ENCODE measurements around the gene TCEAL5. TPM values are rescaled to one million over a fixed set of nuclear protein-coding genes. Genes with fewer than 3 reads are reported as not detected.

The TCEAL5 gene
- total and polyA plus RNA-seq, 7 donors, result 0.41 to 1.8 (median 1.3) TPM; not detected in 3

- Histone ChIP-seq H3K4me3 (peak overlapping the region; percentile 45 to 66 (median 59)), H3K36me3 (peaks cover 0 to 5% (median 0%) of the 10 kb centered on the region in 4 donors), H3K27ac (peak overlapping the region; percentile 79 to 89 (median 86)), H3K9me3 (no peaks in the 10 kb centered on the region), H3K27me3 (no peaks in the 10 kb centered on the region), H3K4me1 (no peaks in the 10 kb centered on the region)
- 34% methylated on average over 8 of the region's 8 CpGs for WGBS, 2 donors
- intact Hi-C loops (cut with DNase I), result loop anchor here (2.0 to 5.0 kb wide), 2 partner anchors 43 to 74 kb away; no protein-coding TSS in a partner anchor
- DNase-seq, result no peak
- no peak for TF ChIP-seq POLR2A (IDR thresholded peaks at IDR 0.05)
- TF ChIP-seq CTCF (IDR thresholded peaks at IDR 0.05), result no peak
- TF ChIP-seq EP300 (IDR thresholded peaks at IDR 0.05), result no peak
- no peak for TF ChIP-seq POLR2AphosphoS5 (IDR thresholded peaks at IDR 0.05)
Measured at GRCh38 chrX:103253608-103254007, 22.9 kb downstream of the TCEAL5 start.

GRCh38 chrX:103250977-103251376 lies 25.6 kb downstream of the TCEAL5 start:
- no peak overlapping the region for H3K4me3 ChIP-seq
- no peak for DNase-seq
- H3K27ac ChIP-seq, result no peak overlapping the region
- no peaks in the 10 kb centered on the region for H3K9me3 ChIP-seq
- H3K27me3 ChIP-seq, result no peaks in the 10 kb centered on the region
- WGBS, 2 donors, result 48 to 75% methylated on average over 5 of the region's 5 CpGs
- peaks cover 0 to 5% (median 0%) of the 10 kb centered on the region in 4 donors for H3K36me3 ChIP-seq
- TF ChIP-seq POLR2AphosphoS5 (IDR thresholded peaks at IDR 0.05) (no peak), POLR2A (IDR thresholded peaks at IDR 0.05) (no peak), CTCF (IDR thresholded peaks at IDR 0.05) (no peak), EP300 (IDR thresholded peaks at IDR 0.05) (no peak)
- intact Hi-C loops (cut with DNase I), result loop anchor here (5.0 kb wide), 1 partner anchor 76 kb away; no protein-coding TSS in a partner anchor
- no peaks in the 10 kb centered on the region for H3K4me1 ChIP-seq

- intact Hi-C loops (cut with DNase I), result loop anchor here (5.0 kb wide), 1 partner anchor 77 kb away; no protein-coding TSS in a partner anchor
- no peaks in the 10 kb centered on the region for H3K9me3 ChIP-seq
- H3K4me3 ChIP-seq, result no peak overlapping the region
- peaks cover 0 to 5% (median 0%) of the 10 kb centered on the region in 4 donors for H3K36me3 ChIP-seq
- H3K4me1 ChIP-seq, result no peaks in the 10 kb centered on the region
- no peak for DNase-seq
- no peak for TF ChIP-seq POLR2AphosphoS5 (IDR thresholded peaks at IDR 0.05)
- no peak for TF ChIP-seq CTCF (IDR thresholded peaks at IDR 0.05)
- no peak for TF ChIP-seq POLR2A (IDR thresholded peaks at IDR 0.05)
- TF ChIP-seq EP300 (IDR thresholded peaks at IDR 0.05), result no peak
- no peak overlapping the region for H3K27ac ChIP-seq
- H3K27me3 ChIP-seq, result no peaks in the 10 kb centered on the region
- 74 to 93% methylated on average over 1 of the region's 1 CpG for WGBS, 2 donors
Measured at GRCh38 chrX:103249805-103250204, 26.7 kb downstream of the TCEAL5 start.

GRCh38 chrX:103248553-103248952 lies 28.0 kb downstream of the TCEAL5 start:
- no peak for DNase-seq
- TF ChIP-seq EP300 (IDR thresholded peaks at IDR 0.05), result no peak
- peak in 2 of 4 experiments; percentile 7 to 30 for TF ChIP-seq CTCF (IDR thresholded peaks at IDR 0.05)
- TF ChIP-seq POLR2A (IDR thresholded peaks at IDR 0.05), result no peak
- TF ChIP-seq POLR2AphosphoS5 (IDR thresholded peaks at IDR 0.05), result no peak
- intact Hi-C loops (cut with DNase I), result no loop called here

GRCh38 chrX:103240155-103240554 lies 36.4 kb downstream of the TCEAL5 start:
- Histone ChIP-seq H3K9me3 (no peaks in the 10 kb centered on the region), H3K27me3 (no peaks in the 10 kb centered on the region), H3K4me3 (no peak overlapping the region), H3K4me1 (no peaks in the 10 kb centered on the region), H3K36me3 (no peaks in the 10 kb centered on the region), H3K27ac (no peak overlapping the region)
- intact Hi-C loops (cut with DNase I), result no loop called here
- TF ChIP-seq POLR2AphosphoS5 (IDR thresholded peaks at IDR 0.05) (no peak), EP300 (IDR thresholded peaks at IDR 0.05) (no peak), CTCF (IDR thresholded peaks at IDR 0.05) (no peak), POLR2A (IDR thresholded peaks at IDR 0.05) (no peak)
- DNase-seq, result no peak

More at GRCh38 chrX:103248553-103248952, 28.0 kb downstream of the TCEAL5 start:
- H3K27me3 ChIP-seq, result no peaks in the 10 kb centered on the region
- H3K4me1 ChIP-seq, result no peaks in the 10 kb centered on the region
- H3K27ac ChIP-seq, result no peak overlapping the region
- H3K4me3 ChIP-seq, result no peak overlapping the region
- peaks cover 0 to 5% (median 0%) of the 10 kb centered on the region in 4 donors for H3K36me3 ChIP-seq
- H3K9me3 ChIP-seq, result no peaks in the 10 kb centered on the region

Measured in sigmoid colon (tissue), 7 donors.